Neuronal stem cell (in vitro differentiated cells): ENCODE data around the gene MALAT1. TPM values are rescaled to one million over a fixed set of nuclear protein-coding genes. Genes with fewer than 3 reads are reported as not detected.
A peak's percentile ranks its signal among the peaks of the same experiment; 100 is the strongest.
"Not testable (repeated sequence)": the region's sequence is repeated elsewhere in the genome, so short reads cannot be mapped to it uniquely, and the experiment has no call there.

Experiments
- DNase-seq: peaks from one replicate; pipeline ENCODE4 v3.0.0-alpha.2; 2013; ENCODE audit warnings: low spot score
- H2AFZ ChIP-seq: one replicate; pipeline ENCODE4 v1.6.1; 2013; ENCODE audit warnings: mild to moderate bottlenecking, low read length, inconsistent platforms
- H2AK5ac ChIP-seq: 2 replicates; pipeline ENCODE4 v1.6.1; 2013; ENCODE audit warnings: low read depth, mild to moderate bottlenecking, inconsistent platforms, low read length, moderate library complexity, mixed read lengths
- H2BK120ac ChIP-seq: 2 replicates; pipeline ENCODE4 v1.6.1; 2013; ENCODE audit warnings: low read depth, mild to moderate bottlenecking, inconsistent platforms, low read length, moderate library complexity, mixed read lengths
- H2BK12ac ChIP-seq: one replicate; pipeline ENCODE4 v1.6.1; 2013; ENCODE audit warnings: low read length, inconsistent platforms
- H2BK15ac ChIP-seq: 2 replicates; pipeline ENCODE4 v1.6.1; 2013; ENCODE audit warnings: mild to moderate bottlenecking, low read length, inconsistent platforms, mixed read lengths
- H2BK5ac ChIP-seq: one replicate; pipeline ENCODE4 v1.6.1; 2013; ENCODE audit warnings: inconsistent platforms, mild to moderate bottlenecking, low read length, moderate library complexity
- H3K14ac ChIP-seq: one replicate; pipeline ENCODE4 v1.6.1; 2013; ENCODE audit warnings: low read length, inconsistent platforms
- H3K18ac ChIP-seq: 2 replicates; pipeline ENCODE4 v1.6.1; 2013; ENCODE audit warnings: low read length, inconsistent platforms
- H3K23ac ChIP-seq: 2 replicates; pipeline ENCODE4 v1.6.1; 2013; ENCODE audit warnings: low read depth, mild to moderate bottlenecking, mixed read lengths, low read length, inconsistent platforms; ENCODE audit not compliant: poor library complexity
- H3K27ac ChIP-seq: replicated peaks from 3 replicates; pipeline ENCODE4 v1.5.1; 2013; ENCODE audit warnings: low read length, inconsistent platforms
- H3K27me3 ChIP-seq, 3 experiments: 2 replicates each; pipeline ENCODE4 v1.6.1; 2013; ENCODE audit warnings: low read length in 3 of 3, mild to moderate bottlenecking in 2 of 3, inconsistent platforms in 1 of 3, low read depth in 1 of 3, mixed read lengths in 1 of 3, moderate library complexity in 1 of 3; ENCODE audit not compliant: control insufficient read depth in 3 of 3, insufficient read depth in 3 of 3
- H3K36me3 ChIP-seq, 2 donors: replicated peaks in 1 of 2; 2 replicates each; pipeline ENCODE4 v1.6.1; 2013; ENCODE audit warnings: low read length in 2 of 2; ENCODE audit not compliant: control insufficient read depth in 2 of 2, insufficient read depth in 2 of 2
- H3K4ac ChIP-seq: 2 replicates; pipeline ENCODE4 v1.6.1; 2013; ENCODE audit warnings: inconsistent platforms, mild to moderate bottlenecking, low read length, moderate library complexity
- H3K4me1 ChIP-seq, 2 donors: 1 replicate in 1 of 2; 2 replicates in 1 of 2; pipeline ENCODE4 v1.6.1; 2013; ENCODE audit warnings: low read length in 2 of 2, low read depth in 1 of 2; ENCODE audit not compliant: control insufficient read depth in 2 of 2, insufficient read depth in 1 of 2
- H3K4me2 ChIP-seq: one replicate; pipeline ENCODE4 v1.6.1; 2013; ENCODE audit warnings: mild to moderate bottlenecking, low read length, inconsistent platforms; ENCODE audit not compliant: insufficient read depth, poor library complexity, severe bottlenecking
- H3K4me3 ChIP-seq, 2 donors: 2 replicates each; pipeline ENCODE4 v1.5.1; 2013; ENCODE audit warnings: low read length in 2 of 2, mild to moderate bottlenecking in 2 of 2, inconsistent platforms in 1 of 2, moderate library complexity in 1 of 2
- H3K79me1 ChIP-seq: one replicate; pipeline ENCODE4 v1.6.1; 2013; ENCODE audit warnings: low read depth, mild to moderate bottlenecking, inconsistent platforms, low read length, moderate library complexity
- H3K9ac ChIP-seq: one replicate; pipeline ENCODE4 v1.6.1; 2013; ENCODE audit warnings: mild to moderate bottlenecking, low read depth, low read length, inconsistent platforms; ENCODE audit not compliant: poor library complexity
- H3K9me3 ChIP-seq, 2 donors: replicated peaks in 1 of 2; 2 replicates each; pipeline versions ENCODE3 to v1.6.1; 2013; ENCODE audit warnings: low read length in 2 of 2, mild to moderate bottlenecking in 2 of 2, inconsistent platforms in 1 of 2, low read depth in 1 of 2, mixed read lengths in 1 of 2, moderate library complexity in 1 of 2; ENCODE audit not compliant: control insufficient read depth in 2 of 2, insufficient read depth in 1 of 2
- H4K8ac ChIP-seq: one replicate; pipeline ENCODE4 v1.6.1; 2013; ENCODE audit warnings: low read depth, mild to moderate bottlenecking, inconsistent platforms, low read length, moderate library complexity
- H4K91ac ChIP-seq: one replicate; pipeline ENCODE4 v1.6.1; 2013; ENCODE audit warnings: low read length, low read depth, mild to moderate bottlenecking, inconsistent platforms; ENCODE audit not compliant: poor library complexity
- WGBS, 2 donors: extraction: QIAGEN DNeasy Blood & Tissue Kit; methylation state at CpG; one replicate each; pipeline ENCODE4 v1.1.7; 2013; ENCODE audit warnings: missing lambda C conversion rate in 2 of 2, mixed read lengths in 1 of 2; ENCODE audit not compliant: insufficient read length in 2 of 2, insufficient replicate concordance in 1 of 2; ENCODE audit errors: extremely low coverage in 2 of 2; 5-methylcytosine and 5-hydroxymethylcytosine counted together
- polyA plus RNA-seq, 2 experiments: library from polyadenylated mRNA; stranded (reverse); fragments of 200-250 nt; gene quantifications; one replicate each; pipeline ENCODE4 v1.2.3, GENCODE V29; 2013

Gene MALAT1
- 502 TPM for polyA plus RNA-seq (2013, experiment 1 of 2)
- 539 TPM for polyA plus RNA-seq (2013, experiment 2 of 2)

GRCh38 chr11:65498977-65499712 lies at the start of gene MALAT1:
Gene MALAT1 (plus strand): TSS chr11:65499045.
- WGBS, 2 donors: 100% methylated on average over 1 to 2 of the region's 24 CpGs
- peaks cover 21 to 39% of the 10 kb centered on the region in 2 donors for H3K36me3 ChIP-seq
- peak within 1 kb of the TSS; percentile 100 for H3K18ac ChIP-seq
- H3K79me1 ChIP-seq: no peaks in the 10 kb centered on the region
- no peak within 1 kb of the TSS for H2BK12ac ChIP-seq
- peak within 1 kb of the TSS; percentile 83 for H2BK5ac ChIP-seq
- H2BK120ac ChIP-seq: peak within 1 kb of the TSS; percentile 13
- peak within 1 kb of the TSS; percentile 72 to 90 for H3K4me3 ChIP-seq
- H4K8ac ChIP-seq: no peak within 1 kb of the TSS
- peaks cover 6 to 10% of the 10 kb centered on the region in 2 donors for H3K4me1 ChIP-seq
- H3K14ac ChIP-seq: peak within 1 kb of the TSS; percentile 49
- peak within 1 kb of the TSS; percentile 91 for H2AK5ac ChIP-seq
- peak within 1 kb of the TSS; percentile 65 for H3K9ac ChIP-seq
- no peaks in the 10 kb centered on the region for H3K27me3 ChIP-seq
- H3K4ac ChIP-seq: peak within 1 kb of the TSS; percentile 8
- peak within 1 kb of the TSS; percentile 100 for H3K27ac ChIP-seq
- peak within 1 kb of the TSS; percentile 70 for H3K4me2 ChIP-seq
- H2BK15ac ChIP-seq: no peak within 1 kb of the TSS
- peak; percentile 95 for DNase-seq
- peak within 1 kb of the TSS; percentile 99 for H3K23ac ChIP-seq
- H4K91ac ChIP-seq: peak within 1 kb of the TSS; percentile 53
- no peak within 1 kb of the TSS for H2AFZ ChIP-seq
- no peaks in the 10 kb centered on the region for H3K9me3 ChIP-seq

GRCh38 chr11:65451301-65451700 lies 47.5 kb upstream of the MALAT1 start:
- H2BK120ac ChIP-seq, H3K4me1 ChIP-seq, H4K91ac ChIP-seq, H3K23ac ChIP-seq, DNase-seq, H3K79me1 ChIP-seq, H2AFZ ChIP-seq, H3K27me3 ChIP-seq, H3K14ac ChIP-seq, H4K8ac ChIP-seq, H2BK5ac ChIP-seq, H3K9ac ChIP-seq, H2BK15ac ChIP-seq, H3K36me3 ChIP-seq, H3K27ac ChIP-seq, H3K9me3 ChIP-seq, H2BK12ac ChIP-seq, H3K4me3 ChIP-seq, H2AK5ac ChIP-seq, H3K4ac ChIP-seq, H3K18ac ChIP-seq, H3K4me2 ChIP-seq: not testable (repeated sequence)
- no CpG with 5 or more reads among the region's 30 CpGs for WGBS, 2 donors

GRCh38 chr11:65452259-65452658 lies 46.6 kb upstream of the MALAT1 start:
- H2BK12ac ChIP-seq, H3K4ac ChIP-seq, H3K4me3 ChIP-seq, H2BK15ac ChIP-seq, H3K27me3 ChIP-seq, H3K36me3 ChIP-seq, H3K14ac ChIP-seq, H2BK5ac ChIP-seq, H3K9ac ChIP-seq, H4K91ac ChIP-seq, H3K18ac ChIP-seq, H3K23ac ChIP-seq, H3K9me3 ChIP-seq, H3K79me1 ChIP-seq, H4K8ac ChIP-seq, H2AFZ ChIP-seq, H2AK5ac ChIP-seq, H3K4me1 ChIP-seq, DNase-seq, H2BK120ac ChIP-seq, H3K4me2 ChIP-seq, H3K27ac ChIP-seq: not testable (repeated sequence)
- WGBS, 2 donors: no CpG with 5 or more reads among the region's 3 CpGs

- H2BK120ac ChIP-seq: no peak overlapping the region
- H2BK15ac ChIP-seq: no peak overlapping the region
- no peak overlapping the region for H3K4me2 ChIP-seq
- no peak overlapping the region for H3K14ac ChIP-seq
- no peak overlapping the region for H4K8ac ChIP-seq
- H2AK5ac ChIP-seq: no peak overlapping the region
- H3K9ac ChIP-seq: no peak overlapping the region
- H2AFZ ChIP-seq: no peak overlapping the region
- no CpG with 5 or more reads among the region's 8 CpGs for WGBS, 2 donors
- no peaks in the 10 kb centered on the region for H3K79me1 ChIP-seq
- H3K4me1 ChIP-seq: peaks cover 0 to 1% of the 10 kb centered on the region in 2 donors
- H3K4ac ChIP-seq: no peak overlapping the region
- no peak overlapping the region for H3K27ac ChIP-seq
- no peak overlapping the region for H2BK12ac ChIP-seq
- no peaks in the 10 kb centered on the region for H3K27me3 ChIP-seq
- H4K91ac ChIP-seq: peak overlapping the region; percentile 92
- H3K36me3 ChIP-seq: no peaks in the 10 kb centered on the region
- DNase-seq: no peak
- H3K4me3 ChIP-seq: peak overlapping the region in 1 of 2 donors; percentile 42
- no peak overlapping the region for H3K23ac ChIP-seq
- no peak overlapping the region for H2BK5ac ChIP-seq
- H3K18ac ChIP-seq: no peak overlapping the region
- H3K9me3 ChIP-seq: peaks cover 0 to 3% of the 10 kb centered on the region in 2 donors
Observed at GRCh38 chr11:65452806-65453490, 45.9 kb upstream of the MALAT1 start.
